Tibial nerve (tissue), 4 donors: Measurements from ENCODE around the gene NEDD4L. TPM values are rescaled to one million over a fixed set of nuclear protein-coding genes. Genes with fewer than 3 reads are reported as not detected.

Source experiments
- DNase-seq, 2 donors: peaks; one replicate each; pipeline ENCODE4 v3.0.0-alpha.2; 2019; ENCODE audit warnings: low spot score in 2 of 2
- H3K27ac ChIP-seq, 4 donors: fragments of 200-600 bp; sonication (generic) in 3 of 4; one replicate each; pipeline ENCODE4 v1.5.1; 2017 to 2019; ENCODE audit warnings: mild to moderate bottlenecking in 1 of 4
- H3K27me3 ChIP-seq, 2 donors: fragments of 200-600 bp; sonication (generic) in 1 of 2; one replicate each; pipeline versions ENCODE4 v1.5.1 to v1.6.0; 2017 to 2019
- H3K36me3 ChIP-seq, 3 donors: fragments of 200-600 bp; sonication (generic); one replicate each; pipeline ENCODE4 v1.5.1; 2018 to 2019
- H3K4me1 ChIP-seq, 4 donors: fragments of 200-600 bp; sonication (generic) in 3 of 4; one replicate each; pipeline ENCODE4 v1.5.1; 2017 to 2019
- H3K4me3 ChIP-seq, 4 donors: fragments of 200-600 bp; sonication (generic) in 3 of 4; one replicate each; pipeline ENCODE4 v1.5.1; 2017 to 2019; ENCODE audit warnings: mild to moderate bottlenecking in 1 of 4, moderate library complexity in 1 of 4
- H3K9me3 ChIP-seq, 4 donors: fragments of 200-600 bp; sonication (generic) in 3 of 4; one replicate each; pipeline ENCODE4 v1.5.1; 2017 to 2019
- EP300 ChIP-seq, 2 donors: sonication (generic); formaldehyde crosslinking; IDR thresholded peaks; one replicate each; pipeline ENCODE4 v1.6.1; 2017; ENCODE audit warnings: antibody characterized with exemption in 2 of 2, mild to moderate bottlenecking in 1 of 2
- POLR2A ChIP-seq, 2 donors: fragments of 450-650 bp; IDR thresholded peaks; one replicate each; pipeline ENCODE4 v1.6.1; 2017; ENCODE audit warnings: antibody characterized with exemption in 2 of 2, mild to moderate bottlenecking in 2 of 2, moderate library complexity in 2 of 2
- WGBS, 2 donors: methylation state at CpG; one replicate each; pipeline ENCODE4 v1.1.5; 2018; 5-methylcytosine and 5-hydroxymethylcytosine counted together
- total RNA-seq, 4 donors: library from RNA; depleted of rRNA; stranded (reverse); fragments of >200 nt; gene quantifications; one replicate each; pipeline ENCODE4 v1.1.0, GENCODE V29; 2016
- TF ChIP-seq, protein P1 (sequence below), 5 experiments: fragments of 200-600 bp in 3 of 5; fragments of 450-650 bp in 2 of 5; sonication (generic) in 3 of 5; IDR thresholded peaks; one replicate each; pipeline ENCODE4 v1.5.1; 2016 to 2019; ENCODE audit warnings: antibody characterized with exemption in 5 of 5, mild to moderate bottlenecking in 3 of 5, moderate library complexity in 2 of 5

NEDD4L gene
- total RNA-seq, 4 donors from 2014 or later, result 15.3 to 59.9 (median 26.8) TPM

DNA sequence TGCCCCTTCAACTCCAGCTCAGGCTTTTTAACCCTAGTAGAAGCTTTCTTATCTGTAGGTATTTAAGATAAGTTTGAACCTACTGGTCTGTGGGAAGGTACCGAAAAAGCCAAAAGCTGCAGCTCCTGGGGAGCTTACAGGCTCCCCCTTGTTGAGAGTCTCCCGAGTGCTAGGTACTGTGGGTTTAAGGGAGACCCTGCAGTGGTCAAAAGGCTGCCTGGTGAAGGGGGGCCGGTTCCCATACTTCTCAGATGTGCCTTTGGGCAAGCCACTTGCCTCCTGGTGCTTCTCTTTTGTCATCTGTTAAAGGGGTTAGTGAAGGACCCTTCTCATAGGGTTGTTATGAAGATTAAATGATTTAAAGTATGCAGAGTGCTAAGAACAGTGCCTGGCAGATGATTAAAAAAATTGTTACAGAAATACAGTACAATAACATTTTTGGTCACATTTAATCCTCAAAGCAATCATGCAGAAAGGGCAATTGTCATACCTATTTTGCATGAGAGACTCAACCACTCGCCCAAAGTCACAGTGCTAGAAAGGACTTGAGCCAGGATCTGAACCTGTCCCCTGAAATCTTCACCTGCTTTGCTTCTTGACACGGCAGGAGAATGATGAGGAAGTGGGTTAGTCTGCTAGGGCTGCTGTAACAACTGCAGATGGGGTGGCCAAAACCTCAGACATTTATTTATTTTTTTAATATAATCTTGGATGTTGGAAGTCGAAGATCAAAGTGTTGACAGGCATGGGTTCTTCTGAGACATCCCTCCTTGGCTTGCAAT is 62.5 kb downstream of the NEDD4L start:
- H3K4me1 ChIP-seq, result peaks cover 0 to 38% (median 13%) of the 10 kb centered on the region in 4 donors
- no peaks in the 10 kb centered on the region for H3K9me3 ChIP-seq
- no peaks in the 10 kb centered on the region for H3K36me3 ChIP-seq
- H3K4me3 ChIP-seq, result no peak overlapping the region
- WGBS, 2 donors, result 82 to 84% methylated on average over 6 of the region's 6 CpGs
- no peaks in the 10 kb centered on the region for H3K27me3 ChIP-seq
- TF ChIP-seq POLR2A (IDR thresholded peaks at IDR 0.05) (no peak), EP300 (IDR thresholded peaks at IDR 0.05) (no peak)
- TF ChIP-seq, protein P1, sequence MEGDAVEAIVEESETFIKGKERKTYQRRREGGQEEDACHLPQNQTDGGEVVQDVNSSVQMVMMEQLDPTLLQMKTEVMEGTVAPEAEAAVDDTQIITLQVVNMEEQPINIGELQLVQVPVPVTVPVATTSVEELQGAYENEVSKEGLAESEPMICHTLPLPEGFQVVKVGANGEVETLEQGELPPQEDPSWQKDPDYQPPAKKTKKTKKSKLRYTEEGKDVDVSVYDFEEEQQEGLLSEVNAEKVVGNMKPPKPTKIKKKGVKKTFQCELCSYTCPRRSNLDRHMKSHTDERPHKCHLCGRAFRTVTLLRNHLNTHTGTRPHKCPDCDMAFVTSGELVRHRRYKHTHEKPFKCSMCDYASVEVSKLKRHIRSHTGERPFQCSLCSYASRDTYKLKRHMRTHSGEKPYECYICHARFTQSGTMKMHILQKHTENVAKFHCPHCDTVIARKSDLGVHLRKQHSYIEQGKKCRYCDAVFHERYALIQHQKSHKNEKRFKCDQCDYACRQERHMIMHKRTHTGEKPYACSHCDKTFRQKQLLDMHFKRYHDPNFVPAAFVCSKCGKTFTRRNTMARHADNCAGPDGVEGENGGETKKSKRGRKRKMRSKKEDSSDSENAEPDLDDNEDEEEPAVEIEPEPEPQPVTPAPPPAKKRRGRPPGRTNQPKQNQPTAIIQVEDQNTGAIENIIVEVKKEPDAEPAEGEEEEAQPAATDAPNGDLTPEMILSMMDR (IDR thresholded peaks at IDR 0.05), result no peak
- no peak for DNase-seq
- H3K27ac ChIP-seq, result peak overlapping the region; percentile 8 to 83 (median 49)

DNA sequence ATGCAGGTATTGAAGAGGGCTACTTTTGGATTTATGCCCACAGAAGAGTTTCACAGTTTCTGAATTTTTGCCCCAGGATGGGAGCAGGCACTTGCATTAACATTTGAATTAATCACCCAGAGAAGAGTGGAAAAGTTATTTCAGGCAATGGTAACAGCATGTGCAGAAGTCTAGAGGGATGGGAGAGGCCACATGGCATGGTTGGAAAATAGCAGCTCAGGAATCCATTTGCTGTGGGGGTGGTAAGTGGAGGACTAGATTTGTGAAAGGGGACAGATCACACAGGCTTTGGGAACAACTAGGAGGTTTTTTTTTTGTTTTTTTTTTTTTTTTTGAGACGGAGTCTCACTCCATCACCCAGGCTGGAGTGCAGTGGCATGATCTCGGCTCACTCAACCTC is 65.2 kb downstream of the NEDD4L start:
- WGBS, 2 donors, result 87 to 96% methylated on average over 2 of the region's 2 CpGs
- TF ChIP-seq POLR2A (IDR thresholded peaks at IDR 0.05), result no peak
- TF ChIP-seq, protein P1 (IDR thresholded peaks at IDR 0.05), result no peak
- TF ChIP-seq EP300 (IDR thresholded peaks at IDR 0.05), result no peak
- peaks cover 0 to 11% (median 0%) of the 10 kb centered on the region in 4 donors for H3K4me1 ChIP-seq
- no peak for DNase-seq
- peak overlapping the region in 1 of 4 donors; percentile 56 for H3K27ac ChIP-seq
- no peaks in the 10 kb centered on the region for H3K36me3 ChIP-seq
- no peaks in the 10 kb centered on the region for H3K9me3 ChIP-seq
- no peak overlapping the region for H3K4me3 ChIP-seq
- H3K27me3 ChIP-seq, result no peaks in the 10 kb centered on the region

DNA sequence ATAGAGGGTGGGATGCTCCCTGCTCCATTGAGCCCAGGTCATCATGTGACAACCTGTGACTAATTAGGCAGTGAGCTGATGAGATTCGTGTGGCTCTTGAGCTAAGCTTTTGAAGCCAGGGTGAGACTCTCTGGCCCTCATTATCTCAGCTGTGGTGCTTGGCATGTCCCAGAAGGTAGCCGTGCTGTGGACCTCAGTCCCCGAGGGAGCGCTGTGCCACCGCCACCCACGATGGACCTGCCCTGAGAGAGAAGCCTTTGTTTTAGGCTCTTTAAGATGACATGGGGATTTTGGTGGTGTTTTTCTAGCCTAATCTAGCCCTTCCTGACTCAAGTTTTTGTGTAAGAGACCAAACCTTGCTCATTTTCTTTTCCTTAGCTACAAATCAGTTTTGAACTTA is 66.4 kb downstream of the NEDD4L start:
- 51 to 56% methylated on average over 6 of the region's 6 CpGs for WGBS, 2 donors
- Histone ChIP-seq H3K4me3 (no peak overlapping the region), H3K36me3 (no peaks in the 10 kb centered on the region), H3K27me3 (no peaks in the 10 kb centered on the region), H3K4me1 (peaks cover 0 to 6% (median 0%) of the 10 kb centered on the region in 4 donors), H3K27ac (peak overlapping the region in 1 of 4 donors; percentile 56), H3K9me3 (no peaks in the 10 kb centered on the region)
- no peak for DNase-seq
- TF ChIP-seq, protein P1 (IDR thresholded peaks at IDR 0.05), result no peak
- TF ChIP-seq EP300 (IDR thresholded peaks at IDR 0.05), result no peak
- no peak for TF ChIP-seq POLR2A (IDR thresholded peaks at IDR 0.05)

DNA sequence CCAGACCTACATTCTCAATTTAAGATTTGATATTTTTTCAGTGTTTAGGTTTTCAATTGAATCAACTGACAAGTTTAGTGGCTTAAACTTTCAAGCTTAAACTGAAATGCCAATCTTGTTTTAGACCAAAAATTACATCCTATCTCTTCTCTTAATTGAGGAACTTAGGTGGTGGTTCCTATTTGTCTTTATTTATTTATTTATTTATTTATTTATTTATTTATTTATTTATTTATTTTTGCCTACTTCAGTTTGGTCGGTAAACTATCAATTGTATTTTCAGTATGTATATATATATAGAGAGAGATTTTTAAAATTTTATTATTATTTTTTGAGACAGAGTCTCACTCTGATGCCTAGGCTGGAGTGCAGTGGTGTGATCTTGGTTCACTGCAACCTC is 68.1 kb downstream of the NEDD4L start:
- WGBS, 2 donors, result 100% methylated on average over 1 of the region's 1 CpG
- TF ChIP-seq EP300 (IDR thresholded peaks at IDR 0.05), result no peak
- TF ChIP-seq POLR2A (IDR thresholded peaks at IDR 0.05), result no peak
- Histone ChIP-seq H3K27me3 (no peaks in the 10 kb centered on the region), H3K4me1 (peaks cover 0 to 3% (median under 1%) of the 10 kb centered on the region in 4 donors), H3K9me3 (no peaks in the 10 kb centered on the region), H3K36me3 (no peaks in the 10 kb centered on the region), H3K4me3 (no peak overlapping the region), H3K27ac (no peak overlapping the region)
- DNase-seq, result no peak

DNA sequence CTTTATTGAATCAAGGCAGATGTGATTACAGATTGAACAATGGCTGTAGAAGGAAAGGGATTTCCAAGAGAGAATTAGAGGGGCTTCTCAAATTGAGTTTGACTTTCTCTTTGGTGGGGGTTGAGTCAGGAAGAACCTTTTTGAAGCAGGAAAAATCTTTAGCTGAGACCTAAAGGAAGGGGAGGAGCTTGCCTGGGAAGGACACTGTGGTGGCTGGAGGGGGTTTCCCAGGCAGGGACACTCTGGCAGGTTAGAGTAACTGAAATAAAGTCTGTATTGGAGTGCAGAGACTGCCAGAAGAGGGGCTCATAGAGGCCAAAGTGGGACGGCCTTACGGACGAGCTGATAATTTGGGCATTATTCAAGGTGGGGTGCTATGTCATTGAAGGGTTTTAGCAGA is 69.3 kb downstream of the NEDD4L start:
- peaks cover 0 to 12% (median 8%) of the 10 kb centered on the region in 4 donors for H3K4me1 ChIP-seq
- WGBS, 2 donors, result 78 to 92% methylated on average over 3 of the region's 3 CpGs
- no peaks in the 10 kb centered on the region for H3K9me3 ChIP-seq
- H3K27ac ChIP-seq, result no peak overlapping the region
- H3K27me3 ChIP-seq, result no peaks in the 10 kb centered on the region
- no peak overlapping the region for H3K4me3 ChIP-seq
- no peak for DNase-seq
- H3K36me3 ChIP-seq, result no peaks in the 10 kb centered on the region
- TF ChIP-seq EP300 (IDR thresholded peaks at IDR 0.05) (no peak), POLR2A (IDR thresholded peaks at IDR 0.05) (no peak)
- TF ChIP-seq, protein P1 (IDR thresholded peaks at IDR 0.05), result no peak
